Stimulated activated CD8-positive, alpha-beta memory T cell treated with anti-CD3 and anti-CD28 coated beads, Interleukin-2, amount 100 ng/mL, for 48 hours (primary cell): Measurements from ENCODE around the gene ATP8B4.
"Not testable (repeated sequence)": the region's sequence is repeated elsewhere in the genome, so short reads cannot be mapped to it uniquely, and the experiment has no call there.

ENCODE experiments used
- DNase-seq, 2 donors: peaks; one replicate each; pipeline ENCODE4 v3.0.0-alpha.2; 2020; ENCODE audit warnings: low read depth in 2 of 2

The ATP8B4 gene

DNA sequence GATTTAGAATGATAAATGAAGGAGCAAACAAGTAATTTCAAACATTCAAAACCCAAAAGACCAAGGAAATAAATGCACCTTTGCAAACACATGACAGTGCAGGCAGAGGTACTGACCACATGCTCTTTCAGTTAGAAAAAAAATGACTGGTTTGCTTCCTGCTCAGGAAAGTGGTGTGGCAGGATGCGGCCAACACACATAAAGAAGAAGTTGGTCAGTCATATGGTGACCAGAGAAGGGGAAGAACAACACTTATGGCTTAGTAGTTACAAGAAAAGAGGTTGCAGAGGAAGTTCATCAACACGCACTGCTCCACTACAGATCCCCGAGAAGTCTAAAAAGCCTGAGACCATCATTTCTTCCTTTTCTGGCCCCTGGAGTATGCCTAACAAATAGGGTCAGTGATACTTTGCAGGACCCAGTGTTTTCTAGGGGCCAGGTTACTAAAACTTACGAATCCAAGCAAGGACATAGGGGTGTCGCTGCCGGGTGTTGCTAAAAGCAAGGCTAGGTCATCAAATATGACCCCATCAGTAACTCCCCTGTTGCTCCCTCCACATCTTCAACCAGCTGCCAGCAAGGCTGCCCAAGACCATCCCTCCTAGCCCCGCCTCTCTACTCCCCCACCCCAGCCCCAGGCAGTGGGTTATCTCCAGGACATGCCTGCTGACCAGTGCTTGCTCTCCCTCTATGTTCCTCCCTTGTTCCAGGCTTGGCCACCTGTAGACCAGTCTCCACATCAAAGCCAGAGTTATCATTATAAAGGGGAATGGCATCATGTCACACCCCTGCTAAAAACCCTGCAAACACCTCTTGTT lies 11.2 kb downstream of the ATP8B4 start:
- DNase-seq = no peak

DNA sequence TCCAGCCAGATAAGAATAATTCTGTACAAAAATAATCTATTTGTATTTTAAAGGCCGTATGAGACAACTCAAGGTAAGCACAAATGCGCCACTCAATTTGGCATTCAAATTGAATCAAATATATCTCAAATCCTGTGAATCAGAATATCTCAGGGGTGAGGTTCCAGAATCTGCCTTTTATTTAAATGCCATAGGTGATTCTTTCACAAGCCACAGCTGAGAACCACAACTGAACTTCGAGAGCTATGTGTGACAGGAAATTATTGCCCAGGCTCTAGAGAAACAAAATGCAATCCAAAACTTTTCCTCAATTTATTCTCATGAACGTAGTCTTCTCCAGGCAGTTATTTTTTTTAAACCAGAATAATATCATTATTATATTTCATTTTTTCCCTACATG lies 11.9 kb downstream of the ATP8B4 start:
- no peak for DNase-seq

DNA sequence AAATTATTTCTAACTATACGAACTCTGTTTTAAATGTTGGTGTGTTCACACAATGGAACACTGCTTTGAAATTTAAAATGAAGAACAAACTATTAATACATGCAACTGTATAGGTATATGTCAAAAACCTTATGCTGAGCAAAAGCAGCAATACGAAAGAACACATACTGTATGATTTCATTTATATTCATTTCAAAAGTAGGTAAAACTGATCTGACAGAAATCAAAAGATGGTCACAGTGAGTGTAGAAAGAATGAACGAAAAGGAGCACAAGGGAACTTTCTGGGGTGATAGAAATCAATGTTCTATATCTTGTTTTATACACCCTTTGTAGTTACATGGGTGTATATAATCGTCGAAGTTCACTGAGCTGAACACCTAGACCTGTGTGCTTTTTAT lies 12.6 kb downstream of the ATP8B4 start:
- no peak for DNase-seq

DNA sequence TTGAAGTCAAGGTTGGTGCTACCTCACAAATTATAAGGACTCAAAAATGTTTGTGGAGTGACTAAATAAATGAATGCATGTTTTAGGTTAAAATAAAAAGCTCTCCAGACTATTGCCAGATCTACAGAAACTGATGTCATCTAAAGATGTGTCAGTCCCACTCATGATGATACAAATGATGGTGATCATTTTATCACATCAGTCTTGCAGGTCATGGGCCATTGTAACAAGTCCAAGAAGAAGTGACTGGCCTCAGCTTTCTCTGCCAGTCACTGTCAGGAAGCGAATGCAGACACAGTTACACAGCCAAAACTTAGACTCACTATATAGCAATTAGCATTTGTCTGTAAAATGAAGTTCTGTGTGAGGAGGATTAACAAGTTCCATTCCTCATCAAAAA lies 18.5 kb downstream of the ATP8B4 start:
- DNase-seq = no peak

- DNase-seq = no peak
Observed at GRCh38 chr15:50098545-50098944, 20.5 kb downstream of the ATP8B4 start.

GRCh38 chr15:50095938-50096821 lies 22.9 kb downstream of the ATP8B4 start:
- DNase-seq = no peak

DNA sequence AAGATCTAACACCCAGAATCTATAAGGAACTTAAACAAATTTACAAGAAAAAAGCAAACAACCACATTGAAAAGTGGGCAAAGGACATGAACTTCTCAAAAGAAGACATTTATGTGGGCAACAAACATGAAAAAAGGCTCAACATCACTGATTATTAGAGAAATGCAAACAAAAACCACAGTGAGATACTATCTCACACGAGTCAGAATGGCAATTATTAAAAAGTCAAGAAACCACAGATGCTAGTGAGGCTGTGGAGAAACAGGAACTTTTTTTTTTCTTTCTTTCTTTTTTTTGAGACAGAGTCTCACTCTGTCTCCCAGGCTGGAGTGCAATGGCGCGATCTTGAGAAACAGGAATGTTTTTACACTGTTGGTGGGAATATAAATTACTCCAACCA lies 29.6 kb downstream of the ATP8B4 start:
- not testable (repeated sequence) for DNase-seq

DNA sequence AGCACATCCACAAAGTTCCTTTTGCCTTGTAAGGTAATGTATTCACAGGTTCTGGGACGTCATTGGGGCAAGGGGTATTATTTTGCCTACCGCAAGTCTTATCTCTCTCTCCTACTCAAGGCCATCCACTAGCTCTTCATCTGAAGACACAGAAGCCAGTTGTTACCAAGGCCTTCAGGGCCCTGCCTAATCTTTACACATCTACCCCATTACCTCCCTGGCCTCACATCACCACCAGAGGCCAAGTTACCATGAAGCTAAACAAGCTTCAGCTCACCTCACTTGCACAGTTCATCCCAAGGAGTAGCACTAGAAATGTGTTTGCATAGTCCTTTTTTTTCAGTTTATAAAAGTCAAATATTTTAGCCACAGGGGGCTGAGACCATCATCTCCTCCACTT lies 34.1 kb downstream of the ATP8B4 start:
- DNase-seq = no peak

DNA sequence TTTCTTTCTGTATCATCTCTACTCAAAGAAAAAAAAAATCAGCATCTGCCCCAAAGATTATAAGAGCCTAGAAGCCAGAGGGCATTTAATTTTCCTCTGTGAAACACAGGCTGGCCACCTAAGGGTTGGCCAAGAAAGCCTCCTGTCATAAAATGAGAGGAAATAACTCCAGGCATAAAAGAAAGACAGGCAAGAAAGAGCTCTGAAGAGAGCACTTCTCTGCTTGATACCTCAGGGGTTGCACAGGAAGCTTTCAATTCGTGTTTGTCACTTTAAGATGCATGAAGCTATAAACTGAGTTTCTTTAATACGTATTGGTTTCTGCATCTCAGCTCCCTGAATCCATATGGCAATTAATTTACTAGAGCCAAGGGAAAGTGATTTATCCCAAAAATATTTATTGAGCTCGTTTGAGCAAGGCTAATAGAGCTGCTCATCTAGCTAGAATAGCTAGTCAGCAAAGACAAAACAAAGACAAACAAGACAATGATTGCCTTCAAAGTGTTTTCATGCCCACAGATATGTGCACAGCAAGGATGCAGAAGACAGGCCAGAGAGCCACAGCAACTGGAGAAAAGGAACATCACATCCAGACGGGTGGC lies 35.5 kb downstream of the ATP8B4 start:
- no peak for DNase-seq

- DNase-seq = no peak
Observed at GRCh38 chr15:50082066-50082465, 37.0 kb downstream of the ATP8B4 start.

DNA sequence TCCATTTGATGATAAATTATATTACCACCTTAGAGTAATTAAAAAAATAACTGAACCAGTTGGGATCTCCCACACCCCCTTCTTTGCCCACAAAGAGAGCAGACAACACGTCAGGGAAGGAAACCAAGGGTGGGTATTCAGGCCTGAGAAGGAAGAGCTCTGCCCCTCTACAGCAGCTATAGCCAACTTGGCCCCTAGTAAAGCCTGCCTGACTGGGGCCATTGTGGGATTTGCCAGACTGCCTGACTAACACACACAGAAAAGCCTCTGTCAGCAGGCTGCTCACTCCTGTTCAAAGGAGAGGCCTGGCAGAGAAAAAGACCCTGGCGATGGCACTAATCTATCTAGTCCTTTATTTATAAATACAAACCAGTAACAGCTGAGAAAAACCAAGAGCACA lies 41.4 kb downstream of the ATP8B4 start:
- DNase-seq = no peak

- no peak for DNase-seq
Observed at GRCh38 chr15:50077176-50077575, 41.9 kb downstream of the ATP8B4 start.

GRCh38 chr15:50075319-50075718 lies 43.7 kb downstream of the ATP8B4 start:
- no peak for DNase-seq

GRCh38 chr15:50071551-50072258 lies 47.3 kb downstream of the ATP8B4 start:
- no peak for DNase-seq

DNA sequence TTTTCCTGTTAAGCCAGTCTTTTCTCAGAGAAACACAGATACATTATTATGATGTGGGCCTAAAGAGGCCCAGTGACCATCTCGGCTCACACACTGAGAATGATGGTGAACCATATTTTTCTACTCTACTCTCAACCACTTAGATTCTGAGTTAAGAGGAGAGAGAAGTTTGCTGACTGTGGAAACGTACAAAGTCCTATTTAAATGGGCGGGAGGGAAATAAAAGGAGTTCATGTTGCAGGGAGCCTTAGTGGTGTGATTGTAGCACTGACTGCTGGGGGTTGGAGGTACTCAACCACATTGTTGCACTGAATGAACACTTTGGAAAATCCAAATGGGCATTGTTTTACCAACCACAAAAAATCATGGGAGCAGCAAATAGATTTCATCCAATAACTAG lies 51.0 kb downstream of the ATP8B4 start:
- DNase-seq = no peak

DNA sequence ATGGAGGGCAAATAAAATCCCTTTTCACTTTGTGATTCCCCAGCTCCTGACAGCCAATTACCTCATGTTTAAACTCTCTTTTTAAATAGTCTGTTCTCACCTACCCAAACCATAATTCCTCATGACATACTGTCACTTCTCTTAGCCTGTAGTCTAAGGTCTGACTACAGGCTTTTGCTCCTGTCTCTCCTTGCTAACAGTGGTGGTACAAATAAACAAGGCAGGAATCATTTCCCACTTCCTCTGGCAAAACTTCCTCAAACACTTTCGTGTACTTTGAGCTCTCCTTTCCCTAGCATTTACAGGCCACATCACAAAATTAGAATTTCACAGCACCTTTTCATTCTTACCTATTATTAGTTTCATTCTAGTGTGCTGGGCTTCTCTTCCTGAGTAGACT lies 51.8 kb downstream of the ATP8B4 start:
- no peak for DNase-seq

- no peak for DNase-seq
Observed at GRCh38 chr15:50066666-50067065, 52.4 kb downstream of the ATP8B4 start.

- DNase-seq = peak in 1 of 2 donors; percentile 6
Observed at GRCh38 chr15:50066202-50066601, 52.8 kb downstream of the ATP8B4 start.

- DNase-seq = no peak
Observed at GRCh38 chr15:50065279-50065678, 53.8 kb downstream of the ATP8B4 start.

DNA sequence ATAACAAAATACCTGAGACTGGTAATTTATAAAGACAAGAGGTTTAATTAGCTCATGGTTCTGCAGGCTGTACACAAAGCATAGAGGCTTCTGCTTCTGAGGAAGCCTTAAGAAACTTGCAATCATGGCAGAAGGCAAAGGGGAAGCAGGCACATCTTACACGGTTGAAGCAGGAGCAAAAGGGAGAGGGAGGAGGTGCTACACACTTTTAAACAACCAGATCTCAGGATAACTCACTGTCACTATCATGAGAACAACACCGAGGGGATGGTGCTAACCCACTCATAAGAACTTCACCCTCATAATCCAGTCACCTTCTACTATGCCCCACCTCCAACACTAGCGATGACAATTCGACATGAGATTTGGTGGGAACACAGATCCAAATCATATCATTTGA lies 54.4 kb downstream of the ATP8B4 start:
- DNase-seq = no peak

GRCh38 chr15:50063226-50063625 lies 55.8 kb downstream of the ATP8B4 start:
- no peak for DNase-seq

DNA sequence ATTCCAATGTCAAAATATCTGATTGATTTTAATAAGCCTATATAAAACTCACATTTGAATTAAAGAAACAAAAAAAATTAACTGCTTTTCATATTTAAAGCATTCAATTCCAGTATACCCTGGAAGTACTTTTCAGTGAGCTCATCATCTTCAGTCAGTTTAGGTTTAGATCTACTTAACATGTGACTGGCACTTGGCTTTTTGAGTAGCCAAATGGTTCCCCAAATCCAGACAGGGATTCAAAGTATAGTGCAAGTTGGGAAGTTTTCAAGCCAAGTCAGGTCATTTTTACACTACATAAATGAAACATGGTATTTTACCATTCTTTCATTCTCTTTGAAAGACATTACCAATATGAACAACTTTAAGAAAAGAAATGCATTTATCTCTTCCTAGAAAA lies 57.5 kb downstream of the ATP8B4 start:
- no peak for DNase-seq
